ENCODE data around the gene SPACA9. TPM values are rescaled to one million over a fixed set of nuclear protein-coding genes. Genes with fewer than 3 reads are reported as not detected.

Gene SPACA9
- polyA plus RNA-seq, 4 donors, result 0.22 to 1.9 (median 1.6) TPM; not detected in 1

- H3K27me3 ChIP-seq (ENCODE audit: control insufficient read depth in 3 of 3, insufficient read depth in 3 of 3, low read length in 3 of 3), result no peaks in the 10 kb centered on the region
- H3K4me3 ChIP-seq (ENCODE audit: low read depth in 1 of 3, low read length in 3 of 3), result no peak overlapping the region
- FAIRE-seq (no peak), DNase-seq (no peak)
- H3K9me3 ChIP-seq (ENCODE audit: control insufficient read depth in 2 of 2, insufficient read depth in 1 of 2, low read depth in 1 of 2, low read length in 1 of 2), result no peaks in the 10 kb centered on the region
- no peaks in the 10 kb centered on the region for H3K4me1 ChIP-seq (ENCODE audit: control insufficient read depth in 3 of 3, insufficient read depth in 2 of 3, low read depth in 1 of 3, low read length in 2 of 3)
- no peak overlapping the region for H3K27ac ChIP-seq (ENCODE audit: low read depth in 1 of 3, low read length in 2 of 3)
- WGBS, 3 donors, result 73 to 80% (median 75%) methylated on average over 9 of the region's 9 CpGs
- peaks cover 3 to 51% (median 17%) of the 10 kb centered on the region in 3 donors for H3K36me3 ChIP-seq (ENCODE audit: control insufficient read depth in 3 of 3, insufficient read depth in 2 of 3, low read depth in 1 of 3, low read length in 3 of 3)
These were observed 16.5 kb downstream of the SPACA9 start for GRCh38 chr9:132894862-132895835.

- no peak for DNase-seq
- 92 to 97% (median 93%) methylated on average over 13 of the region's 13 CpGs for WGBS, 3 donors
- Histone ChIP-seq H3K27me3 (ENCODE audit: control insufficient read depth in 3 of 3, insufficient read depth in 3 of 3, low read length in 3 of 3) (no peaks in the 10 kb centered on the region), H3K27ac (ENCODE audit: low read depth in 1 of 3, low read length in 2 of 3) (no peak overlapping the region), H3K9me3 (ENCODE audit: control insufficient read depth in 2 of 2, insufficient read depth in 1 of 2, low read depth in 1 of 2, low read length in 1 of 2) (no peaks in the 10 kb centered on the region), H3K36me3 (ENCODE audit: control insufficient read depth in 3 of 3, insufficient read depth in 2 of 3, low read depth in 1 of 3, low read length in 3 of 3) (peaks cover 3 to 60% (median 17%) of the 10 kb centered on the region in 3 donors), H3K4me3 (ENCODE audit: low read depth in 1 of 3, low read length in 3 of 3) (no peak overlapping the region), H3K4me1 (ENCODE audit: control insufficient read depth in 3 of 3, insufficient read depth in 2 of 3, low read depth in 1 of 3, low read length in 2 of 3) (no peaks in the 10 kb centered on the region)
- FAIRE-seq, result no peak
These were observed 17.6 kb downstream of the SPACA9 start for GRCh38 chr9:132896264-132896663.

GRCh38 chr9:132896906-132897305 lies 18.2 kb downstream of the SPACA9 start:
- Histone ChIP-seq H3K9me3 (ENCODE audit: control insufficient read depth in 2 of 2, insufficient read depth in 1 of 2, low read depth in 1 of 2, low read length in 1 of 2) (no peaks in the 10 kb centered on the region), H3K4me1 (ENCODE audit: control insufficient read depth in 3 of 3, insufficient read depth in 2 of 3, low read depth in 1 of 3, low read length in 2 of 3) (no peaks in the 10 kb centered on the region), H3K27ac (ENCODE audit: low read depth in 1 of 3, low read length in 2 of 3) (no peak overlapping the region), H3K27me3 (ENCODE audit: control insufficient read depth in 3 of 3, insufficient read depth in 3 of 3, low read length in 3 of 3) (no peaks in the 10 kb centered on the region), H3K4me3 (ENCODE audit: low read depth in 1 of 3, low read length in 3 of 3) (no peak overlapping the region), H3K36me3 (ENCODE audit: control insufficient read depth in 3 of 3, insufficient read depth in 2 of 3, low read depth in 1 of 3, low read length in 3 of 3) (peaks cover 3 to 62% (median 17%) of the 10 kb centered on the region in 3 donors)
- FAIRE-seq (no peak), DNase-seq (no peak)
- 79 to 89% (median 84%) methylated on average over 6 of the region's 6 CpGs for WGBS, 3 donors

- Histone ChIP-seq H3K9me3 (ENCODE audit: control insufficient read depth in 2 of 2, insufficient read depth in 1 of 2, low read depth in 1 of 2, low read length in 1 of 2) (no peaks in the 10 kb centered on the region), H3K4me3 (ENCODE audit: low read depth in 1 of 3, low read length in 3 of 3) (no peak overlapping the region), H3K27ac (ENCODE audit: low read depth in 1 of 3, low read length in 2 of 3) (no peak overlapping the region), H3K36me3 (ENCODE audit: control insufficient read depth in 3 of 3, insufficient read depth in 2 of 3, low read depth in 1 of 3, low read length in 3 of 3) (peaks cover 3 to 60% (median 16%) of the 10 kb centered on the region in 3 donors), H3K27me3 (ENCODE audit: control insufficient read depth in 3 of 3, insufficient read depth in 3 of 3, low read length in 3 of 3) (no peaks in the 10 kb centered on the region), H3K4me1 (ENCODE audit: control insufficient read depth in 3 of 3, insufficient read depth in 2 of 3, low read depth in 1 of 3, low read length in 2 of 3) (no peaks in the 10 kb centered on the region)
- no peak for DNase-seq
- 94 to 98% (median 96%) methylated on average over 7 of the region's 7 CpGs for WGBS, 3 donors
- no peak for FAIRE-seq
These were observed 19.4 kb downstream of the SPACA9 start for GRCh38 chr9:132898051-132898450.

- H3K9me3 ChIP-seq (ENCODE audit: control insufficient read depth in 2 of 2, insufficient read depth in 1 of 2, low read depth in 1 of 2, low read length in 1 of 2), result no peaks in the 10 kb centered on the region
- H3K36me3 ChIP-seq (ENCODE audit: control insufficient read depth in 3 of 3, insufficient read depth in 2 of 3, low read depth in 1 of 3, low read length in 3 of 3), result peaks cover 0 to 59% (median 14%) of the 10 kb centered on the region in 3 donors
- H3K4me1 ChIP-seq (ENCODE audit: control insufficient read depth in 3 of 3, insufficient read depth in 2 of 3, low read depth in 1 of 3, low read length in 2 of 3), result no peaks in the 10 kb centered on the region
- FAIRE-seq (no peak), DNase-seq (peak; percentile 61 to 80)
- no peaks in the 10 kb centered on the region for H3K27me3 ChIP-seq (ENCODE audit: control insufficient read depth in 3 of 3, insufficient read depth in 3 of 3, low read length in 3 of 3)
- H3K4me3 ChIP-seq (ENCODE audit: low read depth in 1 of 3, low read length in 3 of 3), result no peak overlapping the region
- WGBS, 3 donors, result 47 to 51% (median 48%) methylated on average over 11 of the region's 11 CpGs
- H3K27ac ChIP-seq (ENCODE audit: low read depth in 1 of 3, low read length in 2 of 3), result no peak overlapping the region
These were observed 23.4 kb downstream of the SPACA9 start for GRCh38 chr9:132901858-132902831.

- Histone ChIP-seq H3K27ac (ENCODE audit: low read depth in 1 of 3, low read length in 2 of 3) (no peak overlapping the region), H3K4me1 (ENCODE audit: control insufficient read depth in 3 of 3, insufficient read depth in 2 of 3, low read depth in 1 of 3, low read length in 2 of 3) (no peaks in the 10 kb centered on the region), H3K9me3 (ENCODE audit: control insufficient read depth in 2 of 2, insufficient read depth in 1 of 2, low read depth in 1 of 2, low read length in 1 of 2) (no peaks in the 10 kb centered on the region), H3K4me3 (ENCODE audit: low read depth in 1 of 3, low read length in 3 of 3) (no peak overlapping the region), H3K27me3 (ENCODE audit: control insufficient read depth in 3 of 3, insufficient read depth in 3 of 3, low read length in 3 of 3) (no peaks in the 10 kb centered on the region), H3K36me3 (ENCODE audit: control insufficient read depth in 3 of 3, insufficient read depth in 2 of 3, low read depth in 1 of 3, low read length in 3 of 3) (peaks cover 0 to 54% (median 3%) of the 10 kb centered on the region in 3 donors)
- DNase-seq (no peak), FAIRE-seq (no peak)
- WGBS, 3 donors, result 90 to 95% (median 91%) methylated on average over 13 of the region's 13 CpGs
These were observed 25.1 kb downstream of the SPACA9 start for GRCh38 chr9:132903574-132904492.

- Histone ChIP-seq H3K36me3 (ENCODE audit: control insufficient read depth in 3 of 3, insufficient read depth in 2 of 3, low read depth in 1 of 3, low read length in 3 of 3) (peaks cover under 1 to 52% (median 13%) of the 10 kb centered on the region in 3 donors), H3K27me3 (ENCODE audit: control insufficient read depth in 3 of 3, insufficient read depth in 3 of 3, low read length in 3 of 3) (no peaks in the 10 kb centered on the region), H3K4me1 (ENCODE audit: control insufficient read depth in 3 of 3, insufficient read depth in 2 of 3, low read depth in 1 of 3, low read length in 2 of 3) (no peaks in the 10 kb centered on the region), H3K27ac (ENCODE audit: low read depth in 1 of 3, low read length in 2 of 3) (no peak overlapping the region), H3K9me3 (ENCODE audit: control insufficient read depth in 2 of 2, insufficient read depth in 1 of 2, low read depth in 1 of 2, low read length in 1 of 2) (no peaks in the 10 kb centered on the region), H3K4me3 (ENCODE audit: low read depth in 1 of 3, low read length in 3 of 3) (no peak overlapping the region)
- FAIRE-seq (no peak), DNase-seq (no peak)
- 93 to 97% (median 95%) methylated on average over 12 of the region's 12 CpGs for WGBS, 3 donors
These were observed 27.0 kb downstream of the SPACA9 start for GRCh38 chr9:132905726-132906125.
